Bronchial epithelial cell (primary cell): ENCODE data around the gene AADACL4. TPM values are rescaled to one million over a fixed set of nuclear protein-coding genes. Genes with fewer than 3 reads are reported as not detected.
A peak's percentile ranks its signal among the peaks of the same experiment; 100 is the strongest.

Experiments used
- DNase-seq: peaks from one replicate; pipeline ENCODE4 v3.0.0-alpha.2; 2010; ENCODE audit warnings: low read depth
- FAIRE-seq: peaks from 2 replicates; lab custom pipeline; 2011; peaks lifted over from hg19 to GRCh38; lab: Jason Lieb, UNC
- H3K27me3 ChIP-seq: 2 replicates; pipeline ENCODE4 v1.5.1; 2011; ENCODE audit warnings: low read length; ENCODE audit not compliant: control insufficient read depth, insufficient read depth
- H3K36me3 ChIP-seq: 2 replicates; pipeline ENCODE4 v1.5.1; 2011; ENCODE audit warnings: low read length; ENCODE audit not compliant: control insufficient read depth, insufficient read depth
- H3K4me3 ChIP-seq: 2 replicates; pipeline ENCODE4 v1.5.1; 2011; ENCODE audit warnings: mild to moderate bottlenecking, low read depth, low read length, control low read depth
- total RNA-seq: library from RNA; depleted of rRNA; stranded (reverse); fragments of >200 nt; gene quantifications from 2 replicates; pipeline ENCODE4 v1.2.1, GENCODE V29; 2014
- TF ChIP-seq, protein P1 (sequence below): IDR thresholded peaks from 2 replicates; pipeline ENCODE4 v1.5.1; 2011; ENCODE audit warnings: mild to moderate bottlenecking, moderate library complexity, low read length, control low read depth, inconsistent platforms; ENCODE audit not compliant: insufficient read depth, severe bottlenecking

The AADACL4 gene
- total RNA-seq, 1 donor from 2014 or later, result not detected

DNA sequence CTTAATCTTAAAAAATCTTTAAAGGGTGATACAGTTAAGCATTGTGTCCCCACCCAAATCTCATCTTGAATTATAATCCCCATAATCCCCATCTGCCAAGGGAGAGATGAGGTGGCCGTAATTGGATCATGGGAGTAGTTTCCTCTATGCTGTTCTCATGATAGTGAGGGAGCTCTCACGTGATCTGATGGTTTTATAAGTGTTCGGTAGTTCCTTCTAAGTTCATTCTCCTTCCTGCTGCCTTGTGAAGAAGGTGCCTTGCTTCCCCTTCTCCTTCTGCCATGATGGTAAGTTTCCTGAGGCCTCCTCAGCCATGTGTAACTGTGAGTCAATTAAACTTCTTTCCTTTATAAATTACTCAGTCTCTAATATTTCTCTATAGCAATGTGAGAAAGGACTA lies 36.6 kb upstream of the AADACL4 start:
- no peaks in the 10 kb centered on the region for H3K27me3 ChIP-seq
- TF ChIP-seq, protein P1, sequence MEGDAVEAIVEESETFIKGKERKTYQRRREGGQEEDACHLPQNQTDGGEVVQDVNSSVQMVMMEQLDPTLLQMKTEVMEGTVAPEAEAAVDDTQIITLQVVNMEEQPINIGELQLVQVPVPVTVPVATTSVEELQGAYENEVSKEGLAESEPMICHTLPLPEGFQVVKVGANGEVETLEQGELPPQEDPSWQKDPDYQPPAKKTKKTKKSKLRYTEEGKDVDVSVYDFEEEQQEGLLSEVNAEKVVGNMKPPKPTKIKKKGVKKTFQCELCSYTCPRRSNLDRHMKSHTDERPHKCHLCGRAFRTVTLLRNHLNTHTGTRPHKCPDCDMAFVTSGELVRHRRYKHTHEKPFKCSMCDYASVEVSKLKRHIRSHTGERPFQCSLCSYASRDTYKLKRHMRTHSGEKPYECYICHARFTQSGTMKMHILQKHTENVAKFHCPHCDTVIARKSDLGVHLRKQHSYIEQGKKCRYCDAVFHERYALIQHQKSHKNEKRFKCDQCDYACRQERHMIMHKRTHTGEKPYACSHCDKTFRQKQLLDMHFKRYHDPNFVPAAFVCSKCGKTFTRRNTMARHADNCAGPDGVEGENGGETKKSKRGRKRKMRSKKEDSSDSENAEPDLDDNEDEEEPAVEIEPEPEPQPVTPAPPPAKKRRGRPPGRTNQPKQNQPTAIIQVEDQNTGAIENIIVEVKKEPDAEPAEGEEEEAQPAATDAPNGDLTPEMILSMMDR, result no peak
- DNase-seq (no peak), FAIRE-seq (no peak)
- H3K36me3 ChIP-seq, result peaks cover 14% of the 10 kb centered on the region
- H3K4me3 ChIP-seq, result no peak overlapping the region

DNA sequence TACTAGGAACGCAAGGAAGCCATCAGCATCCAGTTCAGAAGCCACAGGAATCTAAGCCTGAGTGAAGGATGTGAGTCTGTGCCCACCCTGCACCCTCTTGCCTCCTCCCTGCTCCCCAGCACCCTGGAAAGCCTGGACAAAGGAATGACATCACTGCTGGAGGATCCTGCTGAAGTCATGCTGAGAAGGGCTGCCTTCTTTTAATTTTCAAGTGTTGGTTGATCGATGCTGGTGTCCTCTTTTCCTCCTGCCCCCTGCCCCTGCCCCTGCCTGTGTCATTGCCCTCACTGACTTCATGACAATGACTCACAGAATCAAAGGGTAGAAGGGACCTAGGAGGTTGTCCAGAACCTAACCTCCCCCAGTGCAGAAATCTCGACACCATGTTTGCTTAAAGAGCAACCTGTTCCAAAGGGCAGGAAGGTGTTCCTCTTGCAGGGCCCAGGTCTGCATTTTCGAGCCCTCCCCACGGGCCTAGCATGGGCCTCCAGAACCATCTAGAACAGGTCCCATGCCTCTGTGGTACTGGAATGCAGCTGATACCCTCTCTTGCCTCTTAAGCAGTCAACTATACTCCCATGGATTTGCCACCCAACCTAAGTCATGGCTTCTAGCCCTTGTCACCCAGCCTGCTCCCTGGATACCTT lies 35.5 kb upstream of the AADACL4 start:
- TF ChIP-seq, protein P1, result no peak
- H3K27me3 ChIP-seq, result no peaks in the 10 kb centered on the region

GRCh38 chr1:12609469-12610003 lies 34.3 kb upstream of the AADACL4 start:
- DNase-seq (no peak), FAIRE-seq (no peak)
- Histone ChIP-seq H3K4me3 (no peak overlapping the region), H3K36me3 (peaks cover 11% of the 10 kb centered on the region), H3K27me3 (no peaks in the 10 kb centered on the region)
- TF ChIP-seq, protein P1, result no peak

More for the DNA sequence above, 35.5 kb upstream of the AADACL4 start:
- no peak for FAIRE-seq
- Histone ChIP-seq H3K36me3 (peaks cover 11% of the 10 kb centered on the region), H3K4me3 (no peak overlapping the region)
- DNase-seq, result no peak

- Histone ChIP-seq H3K27me3 (no peaks in the 10 kb centered on the region), H3K36me3 (peaks cover 10% of the 10 kb centered on the region), H3K4me3 (no peak overlapping the region)
- no peak for FAIRE-seq
- DNase-seq, result peak; percentile 59
- TF ChIP-seq, protein P1, result no peak
These were observed 33.5 kb upstream of the AADACL4 start for GRCh38 chr1:12610305-12610935.

DNA sequence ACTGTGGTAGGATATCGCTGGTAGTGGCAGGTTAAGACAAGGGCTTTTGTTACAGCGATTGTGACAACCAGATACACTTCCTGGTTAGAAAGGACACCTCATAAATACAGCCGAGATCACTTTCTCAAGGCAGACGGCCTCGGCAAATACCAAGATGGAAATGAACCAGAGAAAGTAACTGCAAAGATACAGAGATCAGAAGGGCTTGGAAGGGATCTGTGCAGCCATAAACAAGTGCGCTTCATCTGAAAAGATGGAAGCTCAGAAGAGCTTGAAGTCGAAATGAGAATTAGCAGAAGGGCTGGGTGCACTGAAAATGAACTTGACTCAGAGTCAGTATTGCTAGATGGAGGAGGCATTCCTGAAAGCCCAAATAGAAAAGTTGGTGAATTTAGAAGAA lies 32.9 kb upstream of the AADACL4 start:
- no peak overlapping the region for H3K4me3 ChIP-seq
- FAIRE-seq (no peak), DNase-seq (no peak)
- TF ChIP-seq, protein P1, result no peak
- peaks cover 10% of the 10 kb centered on the region for H3K36me3 ChIP-seq
- no peaks in the 10 kb centered on the region for H3K27me3 ChIP-seq
